Naive thymus-derived CD4-positive, alpha-beta T cell (primary cell): ENCODE data around the gene NCKAP5L. TPM values are rescaled to one million over a fixed set of nuclear protein-coding genes. Genes with fewer than 3 reads are reported as not detected.
"Not testable (repeated sequence)": the region's sequence is repeated elsewhere in the genome, so short reads cannot be mapped to it uniquely, and the experiment has no call there.

Experiments
- ATAC-seq: fragments of 150-1000 bp; cut with Tn5 transposase; 2 replicates; pipeline ENCODE4 v1.10.0; 2021; ENCODE audit warnings: mild to moderate bottlenecking, moderate library complexity
- CTCF ChIA-PET: fragments of 350-600 bp; sonication (Branson Sonifier 250); formaldehyde crosslinking; loops from one replicate; lab custom pipeline; 2021; ENCODE audit warnings: antibody characterized with exemption; lab: Charles Lee
- POLR2A ChIA-PET: fragments of 350-600 bp; sonication (Branson Sonifier 250); formaldehyde crosslinking; loops from one replicate; lab custom pipeline; 2021; ENCODE audit warnings: antibody characterized with exemption, inconsistent platforms; lab: Charles Lee
- DNase-seq, 9 donors: peaks; one replicate each; pipeline versions ENCODE4 v3.0.0 to v3.0.0-alpha.2; 2020 to 2022; ENCODE audit warnings: mixed read lengths in 1 of 9
- H3K27ac ChIP-seq: one replicate; pipeline ENCODE4 v1.7.0; 2013; ENCODE audit warnings: mild to moderate bottlenecking, low read depth, low read length, moderate library complexity
- H3K27me3 ChIP-seq, 2 donors: one replicate each; pipeline ENCODE4 v1.7.0; 2013; ENCODE audit warnings: low read length in 2 of 2, mild to moderate bottlenecking in 2 of 2, moderate library complexity in 2 of 2; ENCODE audit not compliant: control insufficient read depth in 2 of 2, insufficient read depth in 2 of 2
- H3K36me3 ChIP-seq, 3 experiments: 1 replicate in 2 of 3; 2 replicates in 1 of 3; pipeline ENCODE4 v1.7.0; 2013; ENCODE audit warnings: low read length in 3 of 3, mild to moderate bottlenecking in 3 of 3, moderate library complexity in 1 of 3; ENCODE audit not compliant: insufficient read depth in 3 of 3, control insufficient read depth in 2 of 3
- H3K4me1 ChIP-seq, 2 donors: one replicate each; pipeline ENCODE4 v1.7.0; 2013; ENCODE audit warnings: low read length in 2 of 2, mild to moderate bottlenecking in 2 of 2, moderate library complexity in 1 of 2; ENCODE audit not compliant: control insufficient read depth in 2 of 2, insufficient read depth in 2 of 2
- H3K4me3 ChIP-seq: 2 replicates; pipeline ENCODE4 v1.7.0; 2013; ENCODE audit warnings: mild to moderate bottlenecking, low read length
- H3K9me3 ChIP-seq, 3 experiments: 1 replicate in 2 of 3; 2 replicates in 1 of 3; pipeline ENCODE4 v1.7.0; 2013; ENCODE audit warnings: low read length in 3 of 3; ENCODE audit not compliant: control insufficient read depth in 2 of 3
- H3K27ac Mint-ChIP-seq, 9 donors: one replicate each; pipeline ENCODE4 v1.8.0; 2020 to 2022; ENCODE audit warnings: mixed read lengths in 9 of 9, mild to moderate bottlenecking in 8 of 9, moderate library complexity in 5 of 9, inconsistent platforms in 2 of 9
- H3K27me3 Mint-ChIP-seq, 5 donors: one replicate each; pipeline ENCODE4 v1.8.0; 2021 to 2022; ENCODE audit warnings: mixed read lengths in 5 of 5, mild to moderate bottlenecking in 1 of 5
- H3K36me3 Mint-ChIP-seq, 5 donors: one replicate each; pipeline ENCODE4 v1.8.0; 2020 to 2022; ENCODE audit warnings: mixed read lengths in 5 of 5, mild to moderate bottlenecking in 3 of 5, inconsistent platforms in 1 of 5
- H3K4me1 Mint-ChIP-seq, 7 donors: one replicate each; pipeline ENCODE4 v1.8.0; 2020 to 2022; ENCODE audit warnings: mixed read lengths in 7 of 7, mild to moderate bottlenecking in 3 of 7, inconsistent platforms in 1 of 7
- H3K4me3 Mint-ChIP-seq, 10 donors: one replicate each; pipeline ENCODE4 v1.8.0; 2020 to 2022; ENCODE audit warnings: mild to moderate bottlenecking in 10 of 10, mixed read lengths in 10 of 10, moderate library complexity in 6 of 10, inconsistent platforms in 2 of 10
- H3K9me3 Mint-ChIP-seq, 11 donors: one replicate each; pipeline ENCODE4 v1.8.0; 2020 to 2022; ENCODE audit warnings: mixed read lengths in 11 of 11, mild to moderate bottlenecking in 4 of 11, inconsistent platforms in 1 of 11, moderate library complexity in 1 of 11
- intact Hi-C, 2 donors: fragments of 100-400 bp; cut with micrococcal nuclease; formaldehyde crosslinking; loops; one replicate each; pipeline ENCODE4 v1.15.1; 2023
- polyA plus RNA-seq, 2 donors: library from polyadenylated mRNA; unstranded; fragments of 300-500 nt; fragmentation: Illumina TruSeq; gene quantifications; one replicate each; pipeline ENCODE4 v1.2.3, GENCODE V29; 2021
- total RNA-seq, 6 experiments: library from RNA in 5 of 6; stranded (reverse) in 5 of 6; gene quantifications; 1 replicate in 5 of 6; 2 replicates in 1 of 6; pipeline ENCODE4 v1.2.3 and lab custom pipeline; 2021 to 2026

Gene NCKAP5L
- total and polyA plus RNA-seq, 7 experiments from 2014 or later: 1.8 to 27.5 (median 11.0) TPM

GRCh38 chr12:49773102-49773501 lies 55.1 kb downstream of the NCKAP5L start:
- CTCF ChIA-PET: interaction anchor here (0.6 to 1.4 kb wide), 4 partner anchors 32 to 840 kb away, joined by 3 to 4 read pairs (median 3); partner anchors contain the start of gene TMBIM6
- H3K4me1 ChIP-seq, DNase-seq, ATAC-seq, H3K4me3 ChIP-seq, intact Hi-C loops, H3K27ac ChIP-seq, H3K36me3 ChIP-seq, H3K4me3 Mint-ChIP-seq, H3K27ac Mint-ChIP-seq, POLR2A ChIA-PET, H3K36me3 Mint-ChIP-seq, H3K27me3 ChIP-seq, H3K9me3 Mint-ChIP-seq, H3K9me3 ChIP-seq, H3K27me3 Mint-ChIP-seq: not testable (repeated sequence)
- peaks cover 6 to 13% (median 8%) of the 10 kb centered on the region in 7 donors for H3K4me1 Mint-ChIP-seq

- no peak for DNase-seq
- Histone ChIP-seq H3K4me3 (no peak overlapping the region), H3K9me3 (no peaks in the 10 kb centered on the region), H3K4me1 (peaks cover 20 to 41% of the 10 kb centered on the region in 2 donors), H3K27ac (peak overlapping the region; percentile 17), H3K27me3 (no peaks in the 10 kb centered on the region), H3K36me3 (peaks cover 4 to 16% (median 8%) of the 10 kb centered on the region in 3 experiments)
- Mint-ChIP-seq H3K9me3 (no peaks in the 10 kb centered on the region), H3K27ac (peak overlapping the region in 8 of 9 donors; percentile 59 to 91 (median 84)), H3K27me3 (no peaks in the 10 kb centered on the region), H3K4me3 (peak overlapping the region in 2 of 10 donors; percentile 49 to 52), H3K4me1 (peaks cover 28 to 52% (median 46%) of the 10 kb centered on the region in 7 donors), H3K36me3 (peaks cover 0 to 29% (median 17%) of the 10 kb centered on the region in 5 donors)
- intact Hi-C loops: no loop called here
- no peak for ATAC-seq
- ChIA-PET CTCF (interaction anchor here (1.3 kb wide), 1 partner anchor 11 kb away, joined by 4 read pairs; no protein-coding TSS in a partner anchor), POLR2A (interaction anchor here (2.0 kb wide), 1 partner anchor 26 kb away, joined by 6 read pairs; the partner anchor contains the start of gene TMBIM6)
Observed at GRCh38 chr12:49767333-49767732, 60.9 kb downstream of the NCKAP5L start.

GRCh38 chr12:49766115-49766455 lies 62.1 kb downstream of the NCKAP5L start:
- Histone ChIP-seq H3K27ac (no peak overlapping the region), H3K36me3 (peaks cover 4 to 29% (median 11%) of the 10 kb centered on the region in 3 experiments), H3K4me3 (no peak overlapping the region), H3K27me3 (no peaks in the 10 kb centered on the region), H3K4me1 (peaks cover 25 to 43% of the 10 kb centered on the region in 2 donors), H3K9me3 (no peaks in the 10 kb centered on the region)
- ChIA-PET POLR2A (interaction anchor here (1.1 kb wide), 2 partner anchors 24 to 62 kb away, joined by 3 read pairs; partner anchors contain the start of genes NCKAP5L and TMBIM6), CTCF (interaction anchor here (0.5 to 0.8 kb wide), 2 partner anchors 73 to 179 kb away, joined by 3 read pairs; no protein-coding TSS in a partner anchor)
- Mint-ChIP-seq H3K4me1 (peaks cover 40 to 64% (median 58%) of the 10 kb centered on the region in 7 donors), H3K36me3 (peaks cover 7 to 38% (median 26%) of the 10 kb centered on the region in 5 donors), H3K27ac (peak overlapping the region in 7 of 9 donors; percentile 29 to 91 (median 81)), H3K4me3 (no peak overlapping the region), H3K9me3 (no peaks in the 10 kb centered on the region), H3K27me3 (no peaks in the 10 kb centered on the region)
- intact Hi-C loops: no loop called here
- DNase-seq: no peak
- no peak for ATAC-seq

GRCh38 chr12:49764126-49764525 lies 64.1 kb downstream of the NCKAP5L start:
- intact Hi-C loops: loop anchor here in 1 of 2 donors (5.0 kb wide), 1 partner anchor 127 kb away; no protein-coding TSS in a partner anchor
- Mint-ChIP-seq H3K9me3 (no peaks in the 10 kb centered on the region), H3K4me1 (peaks cover 42 to 65% (median 60%) of the 10 kb centered on the region in 7 donors), H3K4me3 (peak overlapping the region in 7 of 10 donors; percentile 7 to 78 (median 62)), H3K27me3 (no peaks in the 10 kb centered on the region), H3K27ac (peak overlapping the region; percentile 55 to 87 (median 81)), H3K36me3 (peaks cover 7 to 41% (median 27%) of the 10 kb centered on the region in 5 donors)
- Histone ChIP-seq H3K27me3 (no peaks in the 10 kb centered on the region), H3K4me1 (peaks cover 25 to 43% of the 10 kb centered on the region in 2 donors), H3K36me3 (peaks cover 8 to 47% (median 16%) of the 10 kb centered on the region in 3 experiments), H3K9me3 (no peaks in the 10 kb centered on the region), H3K4me3 (no peak overlapping the region), H3K27ac (peak overlapping the region; percentile 57)
- DNase-seq: no peak
- CTCF ChIA-PET: interaction anchor here (1.3 to 3.1 kb wide), 3 partner anchors 15 to 75 kb away, joined by 5 to 32 read pairs (median 5); partner anchors contain the start of gene TMBIM6
- ATAC-seq: no peak
- POLR2A ChIA-PET: interaction anchor here (0.6 to 6.1 kb wide), 3 partner anchors 18 to 23 kb away, joined by 3 to 36 read pairs (median 3); partner anchors contain the start of gene TMBIM6

GRCh38 chr12:49763006-49763591 lies 65.1 kb downstream of the NCKAP5L start:
- Mint-ChIP-seq H3K4me3 (peak overlapping the region; percentile 29 to 78 (median 54)), H3K27ac (peak overlapping the region; percentile 76 to 93 (median 84)), H3K27me3 (no peaks in the 10 kb centered on the region), H3K9me3 (no peaks in the 10 kb centered on the region), H3K4me1 (peaks cover 42 to 65% (median 60%) of the 10 kb centered on the region in 7 donors), H3K36me3 (peaks cover 7 to 51% (median 37%) of the 10 kb centered on the region in 5 donors)
- peak; percentile 61 to 77 (median 68) for DNase-seq
- POLR2A ChIA-PET: interaction anchor here (0.5 to 6.1 kb wide), 7 partner anchors 14 to 842 kb away, joined by 3 to 36 read pairs (median 3); partner anchors contain the start of gene TMBIM6
- intact Hi-C loops: loop anchor here (1.0 to 5.0 kb wide), 4 partner anchors 15 to 126 kb away; partner anchors contain the start of gene TMBIM6 (in 1 of the 2)
- Histone ChIP-seq H3K36me3 (peaks cover 19 to 57% (median 26%) of the 10 kb centered on the region in 3 experiments), H3K4me1 (peaks cover 25 to 43% of the 10 kb centered on the region in 2 donors), H3K9me3 (no peaks in the 10 kb centered on the region), H3K4me3 (no peak overlapping the region), H3K27me3 (no peaks in the 10 kb centered on the region), H3K27ac (peak overlapping the region; percentile 57)
- ATAC-seq: peak; percentile 92
- CTCF ChIA-PET: interaction anchor here (0.7 to 3.1 kb wide), 12 partner anchors 14 to 127 kb away, joined by 3 to 32 read pairs (median 4); partner anchors contain the start of gene TMBIM6

- intact Hi-C loops: loop anchor here (1.0 to 5.0 kb wide), 3 partner anchors 12 to 125 kb away; partner anchors contain the start of gene TMBIM6 (in 1 of the 2)
- H3K27me3 Mint-ChIP-seq: no peaks in the 10 kb centered on the region
Observed at GRCh38 chr12:49762468-49762847, 65.8 kb downstream of the NCKAP5L start.

More at GRCh38 chr12:49762468-49762847, 65.8 kb downstream of the NCKAP5L start:
- Mint-ChIP-seq H3K9me3 (no peaks in the 10 kb centered on the region), H3K4me3 (peak overlapping the region in 7 of 10 donors; percentile 53 to 78 (median 62)), H3K36me3 (peaks cover 8 to 52% (median 43%) of the 10 kb centered on the region in 5 donors), H3K27ac (peak overlapping the region; percentile 76 to 93 (median 84)), H3K4me1 (peaks cover 41 to 64% (median 57%) of the 10 kb centered on the region in 7 donors)
- peak overlapping the region; percentile 57 for H3K27ac ChIP-seq
- H3K4me1 ChIP-seq: peaks cover 25 to 43% of the 10 kb centered on the region in 2 donors
- no peaks in the 10 kb centered on the region for H3K9me3 ChIP-seq
- H3K4me3 ChIP-seq: no peak overlapping the region
- H3K27me3 ChIP-seq: no peaks in the 10 kb centered on the region
- peak in 4 of 9 donors; percentile 24 to 35 (median 30) for DNase-seq
- peaks cover 23 to 64% (median 33%) of the 10 kb centered on the region in 3 experiments for H3K36me3 ChIP-seq
- CTCF ChIA-PET: interaction anchor here (0.7 to 3.1 kb wide), 13 partner anchors 13 to 126 kb away, joined by 3 to 32 read pairs (median 4); partner anchors contain the start of gene TMBIM6
- ATAC-seq: peak; percentile 43
- POLR2A ChIA-PET: interaction anchor here (0.5 to 6.1 kb wide), 10 partner anchors 10 to 841 kb away, joined by 3 to 36 read pairs (median 3); partner anchors contain the start of gene TMBIM6
